Small intestine (tissue), 7 donors: Measurements from ENCODE around the gene NR1H2. TPM values are rescaled to one million over a fixed set of nuclear protein-coding genes. Genes with fewer than 3 reads are reported as not detected.
A peak's percentile ranks its signal among the peaks of the same experiment; 100 is the strongest.

ENCODE experiments used
- DNase-seq, 2 donors: peaks; one replicate each; pipeline versions ENCODE4 v3.0.0 to v3.0.0-alpha.2; 2013
- FAIRE-seq: peaks from 2 replicates; lab custom pipeline; 2012; peaks lifted over from hg19 to GRCh38; lab: Jason Lieb, UNC
- H3K27ac ChIP-seq, 3 donors: one replicate each; pipeline ENCODE4 v1.5.1; 2013; ENCODE audit warnings: low read length in 2 of 3, mild to moderate bottlenecking in 2 of 3, control low read depth in 1 of 3, inconsistent platforms in 1 of 3, low read depth in 1 of 3, moderate library complexity in 1 of 3
- H3K27me3 ChIP-seq, 3 donors: one replicate each; pipeline ENCODE4 v1.6.1; 2013; ENCODE audit warnings: low read length in 3 of 3, inconsistent platforms in 1 of 3; ENCODE audit not compliant: control insufficient read depth in 3 of 3, insufficient read depth in 3 of 3
- H3K36me3 ChIP-seq, 3 donors: one replicate each; pipeline ENCODE4 v1.6.1; 2013; ENCODE audit warnings: low read length in 3 of 3, inconsistent platforms in 1 of 3, low read depth in 1 of 3, mild to moderate bottlenecking in 1 of 3, moderate library complexity in 1 of 3; ENCODE audit not compliant: control insufficient read depth in 3 of 3, insufficient read depth in 2 of 3
- H3K4me1 ChIP-seq, 3 donors: one replicate each; pipeline ENCODE4 v1.6.1; 2013; ENCODE audit warnings: low read length in 2 of 3, inconsistent platforms in 1 of 3, low read depth in 1 of 3, mild to moderate bottlenecking in 1 of 3, moderate library complexity in 1 of 3; ENCODE audit not compliant: control insufficient read depth in 3 of 3, insufficient read depth in 2 of 3
- H3K4me3 ChIP-seq, 3 donors: one replicate each; pipeline ENCODE4 v1.5.1; 2013; ENCODE audit warnings: low read length in 3 of 3, control low read depth in 1 of 3, inconsistent platforms in 1 of 3, low read depth in 1 of 3, mild to moderate bottlenecking in 1 of 3, moderate library complexity in 1 of 3
- H3K9me3 ChIP-seq, 2 donors: one replicate each; pipeline ENCODE4 v1.6.1; 2013; ENCODE audit warnings: low read depth in 1 of 2, low read length in 1 of 2; ENCODE audit not compliant: control insufficient read depth in 2 of 2, insufficient read depth in 1 of 2
- WGBS, 3 donors: extraction: QIAGEN DNeasy Blood & Tissue Kit; methylation state at CpG; one replicate each; pipeline ENCODE4 v1.1.7; 2013; 5-methylcytosine and 5-hydroxymethylcytosine counted together
- polyA plus RNA-seq, 4 donors: library from polyadenylated mRNA; stranded (reverse) in 3 of 4; unstranded in 1 of 4; fragments of 200-250 nt in 3 of 4; fragments of 120-200 nt in 1 of 4; gene quantifications; one replicate each; pipeline versions ENCODE4 v1.2.1 to v1.2.3, GENCODE V29; 2013
- donor health status: healthy with polysubstance abuse.
- donor health status: control.
- donor health status: control.
- donor health status: Bipolar disorder and iron deficiency.
- donor health status: healthy.

The NR1H2 gene
- polyA plus RNA-seq, 4 donors: 40.4 to 78.4 (median 62.7) TPM

GRCh38 chr19:50432221-50433028, 56.2 kb downstream of the NR1H2 start, which contains the start of gene MYBPC2:
MYBPC2 (plus strand) TSS chr19:50432892; CDS start chr19:50432954, 62 bp downstream.
- peaks cover 0 to 17% (median 3%) of the 10 kb centered on the region in 3 donors for H3K4me1 ChIP-seq
- FAIRE-seq: no peak
- peak within 1 kb of the TSS in 2 of 3 donors; percentile 20 to 45 for H3K27ac ChIP-seq
- no peaks in the 10 kb centered on the region for H3K36me3 ChIP-seq
- peak within 1 kb of the TSS; percentile 48 to 63 (median 60) for H3K4me3 ChIP-seq
- peaks cover 4 to 50% (median 9%) of the 10 kb centered on the region in 3 donors for H3K27me3 ChIP-seq
- peak in 1 of 2 donors; percentile 51 for DNase-seq
- 3 to 8% (median 3%) methylated on average over 26 to 40 of the region's 40 CpGs for WGBS, 3 donors
- H3K9me3 ChIP-seq: no peaks in the 10 kb centered on the region

Other genes starting within 250 kb of the NR1H2 start
- under 1 TPM in 1 of 4 donors, not detected in 3; 0.09 TPM for gene IZUMO2, start 213.2 kb upstream of the NR1H2 start, polyA plus RNA-seq
- gene MYH14, start 172.8 kb upstream of the NR1H2 start, polyA plus RNA-seq: 100 to 1,000 TPM; 202 to 392 (median 242) TPM
- gene KCNC3, start 47.1 kb upstream of the NR1H2 start, polyA plus RNA-seq: 1 to 10 TPM in 1 of 4 donors, under 1 TPM in 3; 0.22 to 1.6 (median 0.43) TPM
- 1 to 10 TPM; 1.8 to 9.6 (median 5.2) TPM for gene NAPSA, start 10.8 kb upstream of the NR1H2 start, polyA plus RNA-seq
- 10 to 100 TPM; 25.0 to 34.0 (median 30.6) TPM for gene POLD1, start 7.9 kb downstream of the NR1H2 start, polyA plus RNA-seq
- gene SPIB, start 42.5 kb downstream of the NR1H2 start, polyA plus RNA-seq: 10 to 100 TPM; 16.6 to 44.3 (median 31.4) TPM
- gene MYBPC2, start 56.4 kb downstream of the NR1H2 start, polyA plus RNA-seq: under 1 TPM in 2 of 4 donors, not detected in 2; 0.27 to 0.49 TPM
- gene EMC10, start 100.0 kb downstream of the NR1H2 start, polyA plus RNA-seq: 100 to 1,000 TPM in 2 of 4 donors, 10 to 100 TPM in 2; 53.7 to 164 (median 116) TPM
- gene GARIN5A, start 100.4 kb downstream of the NR1H2 start, polyA plus RNA-seq: 1 to 10 TPM in 2 of 4 donors, under 1 TPM in 1, not detected in 1; 0.89 to 3.4 (median 2.1) TPM
- gene JOSD2, start 134.7 kb downstream of the NR1H2 start, polyA plus RNA-seq: 10 to 100 TPM; 21.2 to 97.8 (median 74.1) TPM
- 10 to 100 TPM in 2 of 4 donors, 1 to 10 TPM in 1, under 1 TPM in 1; 0.27 to 20.0 (median 11.5) TPM for gene ASPDH, start 137.5 kb downstream of the NR1H2 start, polyA plus RNA-seq
- gene LRRC4B, start 192.0 kb downstream of the NR1H2 start, polyA plus RNA-seq: 1 to 10 TPM in 3 of 4 donors, not detected in 1; 1.1 to 5.4 (median 3.2) TPM